Activated CD4-positive, alpha-beta T cell treated with anti-CD3 and anti-CD28 coated beads for 4 hours (primary cell): ENCODE data around the gene ELMO3.

Source experiments
- DNase-seq, 2 donors: peaks; one replicate each; pipeline ENCODE4 v3.0.0-alpha.2; 2020

Gene ELMO3

GRCh38 chr16:67200491-67200890 is 1.6 kb downstream of the ELMO3 start:
- DNase-seq, result no peak

GRCh38 chr16:67201411-67202345 is 2.7 kb downstream of the ELMO3 start:
- DNase-seq, result no peak

- DNase-seq, result no peak
Measured at GRCh38 chr16:67202426-67202825, 3.5 kb downstream of the ELMO3 start.

- no peak for DNase-seq
Measured at GRCh38 chr16:67202956-67203493, 4.1 kb downstream of the ELMO3 start.

GRCh38 chr16:67204076-67204475 is 5.1 kb downstream of the ELMO3 start:
- no peak for DNase-seq

GRCh38 chr16:67206129-67206837 is 7.4 kb downstream of the ELMO3 start:
- DNase-seq, result no peak

GRCh38 chr16:67206838-67207248 is 7.9 kb downstream of the ELMO3 start:
- DNase-seq, result no peak

- no peak for DNase-seq
Measured at GRCh38 chr16:67207249-67208091, 8.5 kb downstream of the ELMO3 start.

GRCh38 chr16:67208154-67208896 is 9.4 kb downstream of the ELMO3 start:
- no peak for DNase-seq

GRCh38 chr16:67209565-67209964 is 10.6 kb downstream of the ELMO3 start:
- no peak for DNase-seq

GRCh38 chr16:67210069-67210937 is 11.4 kb downstream of the ELMO3 start:
- no peak for DNase-seq

GRCh38 chr16:67211674-67212073 is 12.7 kb downstream of the ELMO3 start:
- no peak for DNase-seq

GRCh38 chr16:67212766-67213165 is 13.8 kb downstream of the ELMO3 start:
- DNase-seq, result no peak

- DNase-seq, result no peak
Measured at GRCh38 chr16:67213197-67214019, 14.5 kb downstream of the ELMO3 start.

GRCh38 chr16:67215706-67216105 is 16.8 kb downstream of the ELMO3 start:
- DNase-seq, result no peak

- DNase-seq, result no peak
Measured at GRCh38 chr16:67216612-67217490, 17.9 kb downstream of the ELMO3 start.

- DNase-seq, result no peak
Measured at GRCh38 chr16:67223992-67224391, 25.1 kb downstream of the ELMO3 start.

GRCh38 chr16:67226295-67226803 is 27.4 kb downstream of the ELMO3 start:
- DNase-seq, result no peak
